OCI-LY7 (cell line): ENCODE results near the gene PGLYRP2. TPM values are rescaled to one million over a fixed set of nuclear protein-coding genes. Genes with fewer than 3 reads are reported as not detected.

ENCODE experiments used
- BruUV-seq: library from RNA; stranded (reverse); fragments of 400-500 nt; replicated peaks from 2 replicates; lab custom pipeline; 2021; lab: Mats Ljungman, UMichigan
- CTCF ChIA-PET: fragments of 300-600 bp; sonication (Branson Sonifier 250); formaldehyde crosslinking; loops from one replicate; lab custom pipeline; 2022; ENCODE audit warnings: antibody characterized with exemption; ENCODE audit not compliant: unreplicated experiment; lab: Charles Lee
- POLR2A ChIA-PET: fragments of 300-600 bp; sonication (Branson Sonifier 250); formaldehyde crosslinking; loops from one replicate; lab custom pipeline; 2022; ENCODE audit warnings: antibody characterized with exemption; lab: Charles Lee
- DNase-seq: peaks from one replicate; pipeline ENCODE4 v3.0.0-alpha.2; 2015; ENCODE audit warnings: low spot score
- H2AFZ ChIP-seq: fragments of 200-600 bp; sonication (generic), shearing (Covaris generic); 2 replicates; pipeline ENCODE4 v1.6.1; 2014; ENCODE audit warnings: mild to moderate bottlenecking, antibody characterized with exemption, low read length, moderate library complexity
- H3K27ac ChIP-seq: fragments of 200-600 bp; sonication (generic); 2 replicates; pipeline ENCODE4 v1.5.1; 2014; ENCODE audit warnings: mixed run types, low read depth, mild to moderate bottlenecking, moderate library complexity, low read length, inconsistent platforms; ENCODE audit not compliant: poor library complexity, severe bottlenecking
- H3K36me3 ChIP-seq: fragments of 200-600 bp; sonication (generic); 2 replicates; pipeline ENCODE4 v1.6.1; 2014; ENCODE audit warnings: mild to moderate bottlenecking, antibody characterized with exemption, low read length, moderate library complexity, mixed read lengths; ENCODE audit not compliant: insufficient read depth
- H3K4me1 ChIP-seq: fragments of 200-600 bp; sonication (generic); 2 replicates; pipeline ENCODE4 v1.5.1; 2014; ENCODE audit warnings: mild to moderate bottlenecking, low read length; ENCODE audit not compliant: insufficient read depth, poor library complexity, severe bottlenecking
- H3K4me2 ChIP-seq: fragments of 200-600 bp; sonication (generic); 2 replicates; pipeline ENCODE4 v1.6.1; 2014; ENCODE audit warnings: mild to moderate bottlenecking, low read length
- H3K4me3 ChIP-seq: fragments of 200-600 bp; sonication (generic); 2 replicates; pipeline ENCODE4 v1.5.1; 2014; ENCODE audit warnings: mild to moderate bottlenecking, low read depth, low read length; ENCODE audit not compliant: poor library complexity, severe bottlenecking
- H3K79me2 ChIP-seq: fragments of 200-600 bp; sonication (generic); 2 replicates; pipeline ENCODE4 v1.6.1; 2016; ENCODE audit warnings: low read depth, mild to moderate bottlenecking, low read length, moderate library complexity, mixed read lengths; ENCODE audit not compliant: insufficient read depth
- H3K9me2 ChIP-seq: fragments of 200-600 bp; sonication (generic); 2 replicates; pipeline ENCODE4 v1.6.1; 2016; ENCODE audit warnings: mild to moderate bottlenecking, low read length, mixed read lengths; ENCODE audit not compliant: insufficient read depth
- H3K9me3 ChIP-seq: fragments of 200-600 bp; sonication (generic); 2 replicates; pipeline ENCODE4 v1.6.1; 2014; ENCODE audit warnings: mild to moderate bottlenecking, mixed run types, low read length, mixed read lengths
- H4K20me1 ChIP-seq: fragments of 200-600 bp; sonication (generic); 2 replicates; pipeline ENCODE4 v1.6.1; 2014; ENCODE audit warnings: mild to moderate bottlenecking, antibody characterized with exemption, low read length, moderate library complexity, mixed read lengths; ENCODE audit not compliant: insufficient read depth
- EZH2phosphoT487 ChIP-seq: fragments of 200-600 bp; sonication (generic); IDR thresholded peaks from 2 replicates; pipeline ENCODE4 v1.6.1; 2018; ENCODE audit warnings: low read depth, borderline replicate concordance, mild to moderate bottlenecking, mixed run types, antibody characterized with exemption, low read length, moderate library complexity, mixed read lengths
- intact Hi-C: fragments of 100-400 bp; cut with micrococcal nuclease; formaldehyde crosslinking; loops from one replicate; pipeline ENCODE4 v1.10.0; 2022; ENCODE audit not compliant: unreplicated experiment
- total RNA-seq, 2 experiments: library from RNA; depleted of rRNA in 1 of 2; stranded (reverse); fragments of >200 nt in 1 of 2; shearing (Covaris generic) in 1 of 2; gene quantifications; 2 replicates each; pipeline ENCODE4 v1.2.3, GENCODE V29; 2014 to 2022
- TF ChIP-seq, protein P1 (sequence below): fragments of 200-600 bp; sonication (generic); conservative IDR thresholded peaks from 2 replicates; pipeline ENCODE4 v1.5.1; 2014; ENCODE audit warnings: mild to moderate bottlenecking, antibody characterized with exemption, low read length, moderate library complexity, mixed read lengths

The PGLYRP2 gene
- total RNA-seq, 2 experiments from 2014 or later, result not detected

GRCh38 chr19:15448044-15448777 lies 31.1 kb downstream of the PGLYRP2 start:
- intact Hi-C loops, result no loop called here
- no peak for DNase-seq
- no peak for TF ChIP-seq EZH2phosphoT487
- CTCF ChIA-PET, result no interaction called here
- BruUV-seq, result no TSS peak
- Histone ChIP-seq H3K9me3 (no peaks in the 10 kb centered on the region), H3K79me2 (no peaks in the 10 kb centered on the region), H3K9me2 (no peaks in the 10 kb centered on the region), H3K4me2 (peak overlapping the region; percentile 92; the same call in 1 of the 2 replicates), H3K36me3 (peaks cover 12% of the 10 kb centered on the region), H3K4me3 (no peak overlapping the region), H2AFZ (no peak overlapping the region), H3K27ac (no peak overlapping the region), H3K4me1 (peaks cover 9% of the 10 kb centered on the region), H4K20me1 (no peaks in the 10 kb centered on the region)
- POLR2A ChIA-PET, result no interaction called here

DNA sequence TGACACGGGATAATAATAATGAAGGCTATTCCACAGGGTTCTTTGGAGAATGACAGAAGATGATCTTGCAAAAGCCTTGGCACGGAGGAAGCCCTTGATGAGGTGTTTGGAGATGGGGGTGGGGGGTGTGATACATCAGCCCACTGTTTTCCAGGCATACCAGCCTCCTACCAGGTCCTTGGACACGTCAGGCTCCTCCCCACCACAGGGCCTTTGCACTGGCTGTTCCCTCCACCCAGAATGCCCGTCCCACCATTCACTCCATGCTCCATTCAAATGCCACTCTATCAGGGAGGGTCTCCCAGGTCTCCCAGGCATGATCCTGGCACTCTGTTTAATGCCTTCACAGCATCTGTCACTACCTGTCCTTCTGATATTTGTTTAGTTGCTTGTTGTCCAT lies 32.2 kb downstream of the PGLYRP2 start:
- ChIA-PET POLR2A (no interaction called here), CTCF (no interaction called here)
- H3K36me3 ChIP-seq, result peaks cover 3% of the 10 kb centered on the region; the same call in 1 of the 2 replicates
- H3K79me2 ChIP-seq, result no peaks in the 10 kb centered on the region
- BruUV-seq, result no TSS peak
- TF ChIP-seq EZH2phosphoT487, result no peak
- TF ChIP-seq, protein P1, sequence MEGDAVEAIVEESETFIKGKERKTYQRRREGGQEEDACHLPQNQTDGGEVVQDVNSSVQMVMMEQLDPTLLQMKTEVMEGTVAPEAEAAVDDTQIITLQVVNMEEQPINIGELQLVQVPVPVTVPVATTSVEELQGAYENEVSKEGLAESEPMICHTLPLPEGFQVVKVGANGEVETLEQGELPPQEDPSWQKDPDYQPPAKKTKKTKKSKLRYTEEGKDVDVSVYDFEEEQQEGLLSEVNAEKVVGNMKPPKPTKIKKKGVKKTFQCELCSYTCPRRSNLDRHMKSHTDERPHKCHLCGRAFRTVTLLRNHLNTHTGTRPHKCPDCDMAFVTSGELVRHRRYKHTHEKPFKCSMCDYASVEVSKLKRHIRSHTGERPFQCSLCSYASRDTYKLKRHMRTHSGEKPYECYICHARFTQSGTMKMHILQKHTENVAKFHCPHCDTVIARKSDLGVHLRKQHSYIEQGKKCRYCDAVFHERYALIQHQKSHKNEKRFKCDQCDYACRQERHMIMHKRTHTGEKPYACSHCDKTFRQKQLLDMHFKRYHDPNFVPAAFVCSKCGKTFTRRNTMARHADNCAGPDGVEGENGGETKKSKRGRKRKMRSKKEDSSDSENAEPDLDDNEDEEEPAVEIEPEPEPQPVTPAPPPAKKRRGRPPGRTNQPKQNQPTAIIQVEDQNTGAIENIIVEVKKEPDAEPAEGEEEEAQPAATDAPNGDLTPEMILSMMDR, result no peak
- DNase-seq, result no peak
- no peak overlapping the region for H2AFZ ChIP-seq
- intact Hi-C loops, result no loop called here
- H3K9me3 ChIP-seq, result no peaks in the 10 kb centered on the region
- no peak overlapping the region for H3K4me2 ChIP-seq
- H4K20me1 ChIP-seq, result no peaks in the 10 kb centered on the region
- H3K9me2 ChIP-seq, result no peaks in the 10 kb centered on the region
- H3K4me1 ChIP-seq, result peaks cover 9% of the 10 kb centered on the region
- H3K4me3 ChIP-seq, result no peak overlapping the region
- no peak overlapping the region for H3K27ac ChIP-seq

- H2AFZ ChIP-seq, result no peak overlapping the region
- no TSS peak for BruUV-seq
- peaks cover 9% of the 10 kb centered on the region for H3K4me1 ChIP-seq
- intact Hi-C loops, result no loop called here
- no peak overlapping the region for H3K4me3 ChIP-seq
- DNase-seq, result no peak
- POLR2A ChIA-PET, result no interaction called here
- H3K4me2 ChIP-seq, result no peak overlapping the region
- no peaks in the 10 kb centered on the region for H3K36me3 ChIP-seq
- no peaks in the 10 kb centered on the region for H3K79me2 ChIP-seq
- H3K9me2 ChIP-seq, result no peaks in the 10 kb centered on the region
- TF ChIP-seq EZH2phosphoT487, result no peak
- TF ChIP-seq, protein P1, result no peak
- H4K20me1 ChIP-seq, result no peaks in the 10 kb centered on the region
- H3K9me3 ChIP-seq, result no peaks in the 10 kb centered on the region
- CTCF ChIA-PET, result no interaction called here
- H3K27ac ChIP-seq, result no peak overlapping the region
These were observed 33.4 kb downstream of the PGLYRP2 start for GRCh38 chr19:15445807-15446376.
